ENCODE results near the gene FERMT2.
"Not testable (repeated sequence)": the region's sequence is repeated elsewhere in the genome, so short reads cannot be mapped to it uniquely, and the experiment has no call there.

DNA sequence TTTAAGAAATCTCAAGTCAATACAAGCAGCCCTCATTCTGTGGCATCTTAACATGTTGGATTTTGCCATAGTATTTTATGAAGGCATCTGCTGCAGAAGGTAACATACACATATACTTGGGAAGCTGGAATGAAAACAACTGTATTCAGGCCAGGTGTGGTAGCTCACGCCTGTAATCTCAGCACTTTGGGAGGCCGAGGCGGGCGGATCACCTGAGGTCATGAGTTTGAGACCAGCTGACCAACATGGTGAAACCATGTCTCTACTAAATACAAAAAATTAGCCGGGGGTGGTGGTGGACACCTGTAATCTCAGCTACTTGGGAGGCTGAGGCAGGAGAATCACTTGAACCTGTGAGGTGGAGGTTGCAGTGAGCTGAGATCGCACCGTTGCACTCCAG is 86.0 kb downstream of the FERMT2 start:
- TF ChIP-seq, protein P1, sequence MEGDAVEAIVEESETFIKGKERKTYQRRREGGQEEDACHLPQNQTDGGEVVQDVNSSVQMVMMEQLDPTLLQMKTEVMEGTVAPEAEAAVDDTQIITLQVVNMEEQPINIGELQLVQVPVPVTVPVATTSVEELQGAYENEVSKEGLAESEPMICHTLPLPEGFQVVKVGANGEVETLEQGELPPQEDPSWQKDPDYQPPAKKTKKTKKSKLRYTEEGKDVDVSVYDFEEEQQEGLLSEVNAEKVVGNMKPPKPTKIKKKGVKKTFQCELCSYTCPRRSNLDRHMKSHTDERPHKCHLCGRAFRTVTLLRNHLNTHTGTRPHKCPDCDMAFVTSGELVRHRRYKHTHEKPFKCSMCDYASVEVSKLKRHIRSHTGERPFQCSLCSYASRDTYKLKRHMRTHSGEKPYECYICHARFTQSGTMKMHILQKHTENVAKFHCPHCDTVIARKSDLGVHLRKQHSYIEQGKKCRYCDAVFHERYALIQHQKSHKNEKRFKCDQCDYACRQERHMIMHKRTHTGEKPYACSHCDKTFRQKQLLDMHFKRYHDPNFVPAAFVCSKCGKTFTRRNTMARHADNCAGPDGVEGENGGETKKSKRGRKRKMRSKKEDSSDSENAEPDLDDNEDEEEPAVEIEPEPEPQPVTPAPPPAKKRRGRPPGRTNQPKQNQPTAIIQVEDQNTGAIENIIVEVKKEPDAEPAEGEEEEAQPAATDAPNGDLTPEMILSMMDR (IDR thresholded peaks at IDR 0.05): not testable (repeated sequence)
- TF ChIP-seq POLR2A (IDR thresholded peaks at IDR 0.05): not testable (repeated sequence)
